Activated T-cell treated with anti-CD3 and anti-CD28 coated beads, Interleukin-2, amount 50 U/mL, for 4 hours (primary cell): ENCODE measurements around the gene NAALAD2. TPM values are rescaled to one million over a fixed set of nuclear protein-coding genes. Genes with fewer than 3 reads are reported as not detected.
"Not testable (repeated sequence)": the region's sequence is repeated elsewhere in the genome, so short reads cannot be mapped to it uniquely, and the experiment has no call there.

Experiments
- ATAC-seq, 2 donors: fragments of 200-7000 bp; cut with Tn5 transposase; one replicate each; pipeline ENCODE4 v1.10.0; 2021
- DNase-seq: peaks from one replicate; pipeline ENCODE4 v3.0.0-alpha.2; 2020
- H3K27me3 Mint-ChIP-seq: one replicate; pipeline ENCODE4 v1.8.0; 2021; ENCODE audit warnings: low read depth, mixed read lengths
- H3K36me3 Mint-ChIP-seq: one replicate; pipeline ENCODE4 v1.8.0; 2022; ENCODE audit warnings: mixed read lengths; ENCODE audit not compliant: insufficient read depth
- H3K4me1 Mint-ChIP-seq: one replicate; pipeline ENCODE4 v1.8.0; 2021; ENCODE audit warnings: low read depth, mixed read lengths
- H3K4me3 Mint-ChIP-seq: one replicate; pipeline ENCODE4 v1.8.0; 2021; ENCODE audit warnings: mild to moderate bottlenecking, moderate library complexity, mixed read lengths
- H3K9me3 Mint-ChIP-seq: one replicate; pipeline ENCODE4 v1.8.0; 2021; ENCODE audit warnings: mixed read lengths
- total RNA-seq, 3 donors: library from RNA; stranded (reverse); gene quantifications; one replicate each; pipeline ENCODE4 v1.2.1, GENCODE V29; 2021

The NAALAD2 gene
- total RNA-seq, 3 donors from 2014 or later = not detected

GRCh38 chr11:90213322-90213721 lies 78.9 kb downstream of the NAALAD2 start:
- DNase-seq (no peak), ATAC-seq (no peak)
- Mint-ChIP-seq H3K4me1 (peaks cover 28% of the 10 kb centered on the region), H3K27me3 (no peaks in the 10 kb centered on the region), H3K9me3 (no peaks in the 10 kb centered on the region), H3K4me3 (no peak overlapping the region), H3K36me3 (peaks cover 31% of the 10 kb centered on the region)

GRCh38 chr11:90216611-90217010 lies 82.1 kb downstream of the NAALAD2 start:
- Mint-ChIP-seq H3K9me3 (peaks cover 6% of the 10 kb centered on the region), H3K4me3 (peak overlapping the region; percentile 16), H3K36me3 (peaks cover 45% of the 10 kb centered on the region), H3K4me1 (peaks cover 53% of the 10 kb centered on the region), H3K27me3 (no peaks in the 10 kb centered on the region)
- ATAC-seq = no peak
- DNase-seq = no peak

- no peaks in the 10 kb centered on the region for H3K27me3 Mint-ChIP-seq
- peaks cover 38% of the 10 kb centered on the region for H3K36me3 Mint-ChIP-seq
- peaks cover 62% of the 10 kb centered on the region for H3K4me1 Mint-ChIP-seq
- peaks cover 6% of the 10 kb centered on the region for H3K9me3 Mint-ChIP-seq
- no peak overlapping the region for H3K4me3 Mint-ChIP-seq
- ATAC-seq (no peak), DNase-seq (no peak)
These were observed 84.1 kb downstream of the NAALAD2 start for GRCh38 chr11:90218606-90219005.

GRCh38 chr11:90219438-90219837 lies 85.0 kb downstream of the NAALAD2 start:
- Mint-ChIP-seq H3K4me3 (peak overlapping the region; percentile 93), H3K9me3 (peaks cover 6% of the 10 kb centered on the region), H3K27me3 (no peaks in the 10 kb centered on the region), H3K4me1 (peaks cover 65% of the 10 kb centered on the region), H3K36me3 (peaks cover 34% of the 10 kb centered on the region)
- DNase-seq = no peak
- no peak for ATAC-seq

- ATAC-seq (no peak), DNase-seq (no peak)
- H3K4me3 Mint-ChIP-seq = peak overlapping the region; percentile 93
- H3K4me1 Mint-ChIP-seq = peaks cover 65% of the 10 kb centered on the region
- no peaks in the 10 kb centered on the region for H3K27me3 Mint-ChIP-seq
- H3K36me3 Mint-ChIP-seq = peaks cover 34% of the 10 kb centered on the region
- peaks cover 6% of the 10 kb centered on the region for H3K9me3 Mint-ChIP-seq
These were observed 85.9 kb downstream of the NAALAD2 start for GRCh38 chr11:90220391-90220790.

- no peak for ATAC-seq
- Mint-ChIP-seq H3K36me3 (peaks cover 28% of the 10 kb centered on the region), H3K4me1 (peaks cover 55% of the 10 kb centered on the region), H3K27me3 (no peaks in the 10 kb centered on the region), H3K9me3 (peaks cover 6% of the 10 kb centered on the region), H3K4me3 (peak overlapping the region; percentile 93)
- no peak for DNase-seq
These were observed 87.5 kb downstream of the NAALAD2 start for GRCh38 chr11:90221803-90222458.

GRCh38 chr11:90222459-90223247 lies 88.2 kb downstream of the NAALAD2 start, which contains the start of gene CHORDC1:
TSS of gene CHORDC1 (minus strand) at chr11:90223049. CDS start at chr11:90222954, 95 bp downstream.
- Mint-ChIP-seq H3K4me3 (peak within 1 kb of the TSS; percentile 93), H3K4me1 (peaks cover 51% of the 10 kb centered on the region), H3K27me3 (no peaks in the 10 kb centered on the region), H3K9me3 (peaks cover 6% of the 10 kb centered on the region), H3K36me3 (peaks cover 28% of the 10 kb centered on the region)
- ATAC-seq (peak; percentile 91 to 93), DNase-seq (peak; percentile 86)

GRCh38 chr11:90223248-90223585 lies 88.8 kb downstream of the NAALAD2 start:
- H3K9me3 Mint-ChIP-seq = peaks cover 6% of the 10 kb centered on the region
- no peaks in the 10 kb centered on the region for H3K27me3 Mint-ChIP-seq
- DNase-seq (no peak), ATAC-seq (peak; percentile 68 to 71)
- H3K4me3 Mint-ChIP-seq = peak overlapping the region; percentile 93
- H3K4me1 Mint-ChIP-seq = peaks cover 46% of the 10 kb centered on the region
- H3K36me3 Mint-ChIP-seq = peaks cover 25% of the 10 kb centered on the region

GRCh38 chr11:90228056-90228455 lies 93.6 kb downstream of the NAALAD2 start:
- Mint-ChIP-seq H3K36me3 (no peaks in the 10 kb centered on the region), H3K4me1 (peaks cover 10% of the 10 kb centered on the region), H3K27me3 (no peaks in the 10 kb centered on the region), H3K9me3 (peaks cover 5% of the 10 kb centered on the region), H3K4me3 (no peak overlapping the region)
- DNase-seq (no peak), ATAC-seq (no peak)

- Mint-ChIP-seq H3K4me1 (no peaks in the 10 kb centered on the region), H3K27me3 (no peaks in the 10 kb centered on the region), H3K4me3 (no peak overlapping the region), H3K9me3 (peaks cover 5% of the 10 kb centered on the region), H3K36me3 (no peaks in the 10 kb centered on the region)
- no peak for ATAC-seq
- DNase-seq = no peak
These were observed 95.3 kb downstream of the NAALAD2 start for GRCh38 chr11:90229791-90230190.

- Mint-ChIP-seq H3K4me1 (peaks cover 2% of the 10 kb centered on the region), H3K36me3 (no peaks in the 10 kb centered on the region), H3K27me3 (no peaks in the 10 kb centered on the region), H3K4me3 (no peak overlapping the region), H3K9me3 (peaks cover 2% of the 10 kb centered on the region)
- no peak for ATAC-seq
- no peak for DNase-seq
These were observed 100.5 kb downstream of the NAALAD2 start for GRCh38 chr11:90234977-90235376.

- Mint-ChIP-seq H3K4me3 (no peak overlapping the region), H3K27me3 (no peaks in the 10 kb centered on the region), H3K4me1 (peaks cover 6% of the 10 kb centered on the region), H3K9me3 (no peaks in the 10 kb centered on the region), H3K36me3 (no peaks in the 10 kb centered on the region)
- DNase-seq (no peak), ATAC-seq (no peak)
These were observed 101.1 kb downstream of the NAALAD2 start for GRCh38 chr11:90235526-90235925.

- Mint-ChIP-seq H3K9me3 (no peaks in the 10 kb centered on the region), H3K4me1 (peaks cover 10% of the 10 kb centered on the region), H3K4me3 (no peak overlapping the region), H3K36me3 (no peaks in the 10 kb centered on the region), H3K27me3 (no peaks in the 10 kb centered on the region)
- DNase-seq (no peak), ATAC-seq (no peak)
These were observed 102.5 kb downstream of the NAALAD2 start for GRCh38 chr11:90237004-90237403.

- not testable (repeated sequence) for H3K27me3 Mint-ChIP-seq, H3K36me3 Mint-ChIP-seq, H3K9me3 Mint-ChIP-seq
- Mint-ChIP-seq H3K4me1 (peaks cover 10% of the 10 kb centered on the region), H3K4me3 (peak overlapping the region; percentile 17)
- ATAC-seq (peak in 1 of 2 donors; percentile 38), DNase-seq (peak; percentile 58)
These were observed 105.6 kb downstream of the NAALAD2 start for GRCh38 chr11:90239967-90240636.
